GM23338 (cell line): Measurements from ENCODE around the gene NPC1L1.

Source experiments
- CTCF ChIP-seq, 2 experiments: fragments of 200-600 bp in 1 of 2; sonication (generic) in 1 of 2; conservative IDR thresholded peaks; 2 replicates each; pipeline versions ENCODE4 v1.5.1 to v1.6.1; 2016 to 2017; ENCODE audit warnings: antibody characterized with exemption in 2 of 2, low read depth in 2 of 2, mild to moderate bottlenecking in 2 of 2, moderate library complexity in 1 of 2
- EZH2 ChIP-seq: fragments of 200-600 bp; sonication (generic); IDR thresholded peaks from one replicate; pipeline ENCODE4 v1.8.0; 2017; ENCODE audit warnings: antibody characterized with exemption, mild to moderate bottlenecking, low read depth; ENCODE audit not compliant: unreplicated experiment
- EZH2phosphoT487 ChIP-seq: fragments of 200-600 bp; sonication (generic); IDR thresholded peaks from one replicate; pipeline ENCODE4 v1.8.1; 2018; ENCODE audit warnings: antibody characterized with exemption; ENCODE audit not compliant: unreplicated experiment
- POLR2AphosphoS5 ChIP-seq: IDR thresholded peaks from 2 replicates; pipeline ENCODE4 v1.6.1; 2016; ENCODE audit warnings: antibody characterized with exemption, low read depth
- ZNF331 ChIP-seq: fragments of 250-450 bp; sonication (Bioruptor Pico); IDR thresholded peaks from 2 replicates; pipeline ENCODE4 v1.5.0; 2020; ENCODE audit warnings: low read depth, mild to moderate bottlenecking, moderate library complexity

GRCh38 chr7:44519546-44519945 is 21.6 kb downstream of the NPC1L1 start:
- TF ChIP-seq CTCF (conservative IDR thresholded peaks at IDR 0.05; ENCODE audit: low read depth in 2 of 2) (no peak), POLR2AphosphoS5 (no peak), EZH2 (no peak), EZH2phosphoT487 (no peak), ZNF331 (no peak)
